Adipocyte (in vitro differentiated cells): Measurements from ENCODE around the gene TECPR2.

Source experiments
- DNase-seq: peaks from one replicate; pipeline ENCODE4 v3.0.0-alpha.2; 2015; ENCODE audit warnings: low read depth
- H3K27me3 ChIP-seq: replicated peaks from 2 replicates; pipeline ENCODE4 v1.7.0; 2013; ENCODE audit warnings: mild to moderate bottlenecking, low read length, moderate library complexity; ENCODE audit not compliant: control insufficient read depth, insufficient read depth
- H3K36me3 ChIP-seq: 2 replicates; pipeline ENCODE4 v1.7.0; 2013; ENCODE audit warnings: low read length, mild to moderate bottlenecking, moderate library complexity; ENCODE audit not compliant: control insufficient read depth, insufficient read depth, severe bottlenecking
- H3K4me1 ChIP-seq: 2 replicates; pipeline ENCODE4 v1.7.0; 2013; ENCODE audit warnings: mild to moderate bottlenecking, low read length, moderate library complexity; ENCODE audit not compliant: control insufficient read depth, insufficient read depth
- H3K4me3 ChIP-seq: 2 replicates; pipeline ENCODE4 v1.7.0; 2013; ENCODE audit warnings: mild to moderate bottlenecking, low read length, moderate library complexity
- H3K9ac ChIP-seq: 2 replicates; pipeline ENCODE4 v1.7.0; 2013; ENCODE audit warnings: mild to moderate bottlenecking, low read length, moderate library complexity
- H3K9me3 ChIP-seq: 2 replicates; pipeline ENCODE4 v1.7.0; 2013; ENCODE audit warnings: mild to moderate bottlenecking, low read length, moderate library complexity; ENCODE audit not compliant: control insufficient read depth

TECPR2 gene

GRCh38 chr14:102499401-102500157 lies 136.8 kb downstream of the TECPR2 start:
- peaks cover 19% of the 10 kb centered on the region for H3K36me3 ChIP-seq
- no peaks in the 10 kb centered on the region for H3K27me3 ChIP-seq
- peaks cover 9% of the 10 kb centered on the region for H3K4me1 ChIP-seq
- no peaks in the 10 kb centered on the region for H3K9me3 ChIP-seq
- H3K9ac ChIP-seq = no peak overlapping the region
- no peak overlapping the region for H3K4me3 ChIP-seq
- DNase-seq = no peak

GRCh38 chr14:102500158-102500662 lies 137.5 kb downstream of the TECPR2 start:
- Histone ChIP-seq H3K4me3 (peak overlapping the region; percentile 11), H3K4me1 (peaks cover 9% of the 10 kb centered on the region), H3K9ac (peak overlapping the region; percentile 24), H3K36me3 (peaks cover 19% of the 10 kb centered on the region), H3K27me3 (no peaks in the 10 kb centered on the region), H3K9me3 (no peaks in the 10 kb centered on the region)
- DNase-seq = no peak

GRCh38 chr14:102500713-102501112 lies 138.0 kb downstream of the TECPR2 start:
- no peak overlapping the region for H3K4me3 ChIP-seq
- H3K27me3 ChIP-seq = no peaks in the 10 kb centered on the region
- no peaks in the 10 kb centered on the region for H3K9me3 ChIP-seq
- no peak overlapping the region for H3K9ac ChIP-seq
- peaks cover 19% of the 10 kb centered on the region for H3K36me3 ChIP-seq
- H3K4me1 ChIP-seq = peaks cover 9% of the 10 kb centered on the region
- DNase-seq = no peak

GRCh38 chr14:102501751-102502315 lies 139.1 kb downstream of the TECPR2 start:
- Histone ChIP-seq H3K9ac (no peak overlapping the region), H3K4me1 (peaks cover 9% of the 10 kb centered on the region), H3K9me3 (no peaks in the 10 kb centered on the region), H3K27me3 (no peaks in the 10 kb centered on the region), H3K36me3 (peaks cover 25% of the 10 kb centered on the region), H3K4me3 (no peak overlapping the region)
- no peak for DNase-seq

GRCh38 chr14:102502571-102502970 lies 139.8 kb downstream of the TECPR2 start:
- H3K9ac ChIP-seq = no peak overlapping the region
- DNase-seq = no peak
- H3K4me3 ChIP-seq = no peak overlapping the region
- H3K36me3 ChIP-seq = peaks cover 21% of the 10 kb centered on the region
- H3K27me3 ChIP-seq = no peaks in the 10 kb centered on the region
- peaks cover 9% of the 10 kb centered on the region for H3K4me1 ChIP-seq
- H3K9me3 ChIP-seq = no peaks in the 10 kb centered on the region

GRCh38 chr14:102503641-102504327 lies 141.0 kb downstream of the TECPR2 start:
- Histone ChIP-seq H3K9ac (no peak overlapping the region), H3K27me3 (no peaks in the 10 kb centered on the region), H3K9me3 (no peaks in the 10 kb centered on the region), H3K4me1 (peaks cover 9% of the 10 kb centered on the region), H3K36me3 (peaks cover 9% of the 10 kb centered on the region), H3K4me3 (no peak overlapping the region)
- DNase-seq = no peak

- DNase-seq = no peak
- H3K9me3 ChIP-seq = no peaks in the 10 kb centered on the region
- H3K36me3 ChIP-seq = peaks cover 6% of the 10 kb centered on the region
- H3K4me3 ChIP-seq = no peak overlapping the region
- no peak overlapping the region for H3K9ac ChIP-seq
- H3K4me1 ChIP-seq = peaks cover 9% of the 10 kb centered on the region
- H3K27me3 ChIP-seq = no peaks in the 10 kb centered on the region
These were observed 141.7 kb downstream of the TECPR2 start for GRCh38 chr14:102504328-102504999.

- Histone ChIP-seq H3K27me3 (no peaks in the 10 kb centered on the region), H3K9ac (no peak overlapping the region), H3K4me3 (no peak overlapping the region), H3K4me1 (peaks cover 9% of the 10 kb centered on the region), H3K9me3 (no peaks in the 10 kb centered on the region), H3K36me3 (peaks cover 6% of the 10 kb centered on the region)
- DNase-seq = no peak
These were observed 142.4 kb downstream of the TECPR2 start for GRCh38 chr14:102505000-102505619.

- Histone ChIP-seq H3K4me3 (no peak overlapping the region), H3K4me1 (peaks cover 10% of the 10 kb centered on the region), H3K36me3 (peaks cover 6% of the 10 kb centered on the region), H3K9ac (no peak overlapping the region), H3K9me3 (no peaks in the 10 kb centered on the region), H3K27me3 (no peaks in the 10 kb centered on the region)
- DNase-seq = no peak
These were observed 143.3 kb downstream of the TECPR2 start for GRCh38 chr14:102505775-102506625.

- H3K27me3 ChIP-seq = no peaks in the 10 kb centered on the region
- H3K4me3 ChIP-seq = no peak overlapping the region
- no peak for DNase-seq
- H3K9me3 ChIP-seq = no peaks in the 10 kb centered on the region
- H3K9ac ChIP-seq = no peak overlapping the region
- H3K36me3 ChIP-seq = peaks cover 6% of the 10 kb centered on the region
- H3K4me1 ChIP-seq = peaks cover 16% of the 10 kb centered on the region
These were observed 143.8 kb downstream of the TECPR2 start for GRCh38 chr14:102506626-102506925.
